ENCODE data around the gene PTPRE.

DNA sequence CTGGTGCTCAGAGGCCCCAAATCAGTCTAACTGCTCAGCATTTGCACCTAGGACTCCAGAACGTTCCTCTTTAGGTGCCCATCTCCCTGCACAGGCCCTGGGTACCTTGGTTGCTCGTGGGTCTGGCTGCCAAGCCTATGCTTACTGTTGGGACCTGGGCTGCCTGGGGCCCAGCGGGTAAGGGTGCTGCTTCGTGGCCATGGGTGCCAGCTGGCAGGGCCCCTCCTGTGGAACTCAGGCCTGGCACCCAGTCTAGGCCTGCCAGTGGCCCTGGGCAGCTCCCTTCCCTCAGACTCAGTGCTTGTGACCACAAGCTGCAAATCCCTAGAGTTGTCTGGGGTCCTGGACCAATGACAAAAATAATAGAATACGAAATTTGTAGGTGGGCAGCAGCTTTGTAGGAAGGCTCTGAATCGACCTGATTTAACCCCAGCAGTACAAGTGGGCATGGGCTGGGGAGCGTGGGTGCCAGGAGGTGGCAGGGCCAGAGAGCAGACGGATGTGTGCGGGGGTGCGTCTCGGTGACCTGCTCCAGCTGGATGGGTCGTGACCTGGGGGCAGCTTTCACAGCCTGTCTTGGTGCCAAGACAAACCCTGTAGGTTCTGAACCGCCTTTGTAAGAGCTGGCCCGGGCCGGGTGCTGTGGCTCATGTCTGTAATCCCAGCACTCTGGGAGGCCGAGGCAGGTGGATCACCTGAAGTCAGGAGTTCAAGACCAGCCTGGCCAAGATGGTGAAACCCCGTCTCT lies 149.6 kb downstream of the PTPRE start:
- TF ChIP-seq, protein P1, sequence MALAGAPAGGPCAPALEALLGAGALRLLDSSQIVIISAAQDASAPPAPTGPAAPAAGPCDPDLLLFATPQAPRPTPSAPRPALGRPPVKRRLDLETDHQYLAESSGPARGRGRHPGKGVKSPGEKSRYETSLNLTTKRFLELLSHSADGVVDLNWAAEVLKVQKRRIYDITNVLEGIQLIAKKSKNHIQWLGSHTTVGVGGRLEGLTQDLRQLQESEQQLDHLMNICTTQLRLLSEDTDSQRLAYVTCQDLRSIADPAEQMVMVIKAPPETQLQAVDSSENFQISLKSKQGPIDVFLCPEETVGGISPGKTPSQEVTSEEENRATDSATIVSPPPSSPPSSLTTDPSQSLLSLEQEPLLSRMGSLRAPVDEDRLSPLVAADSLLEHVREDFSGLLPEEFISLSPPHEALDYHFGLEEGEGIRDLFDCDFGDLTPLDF (CRISPR knock-in tag; IDR thresholded peaks at IDR 0.05) = no peak
- TF ChIP-seq, protein P2, sequence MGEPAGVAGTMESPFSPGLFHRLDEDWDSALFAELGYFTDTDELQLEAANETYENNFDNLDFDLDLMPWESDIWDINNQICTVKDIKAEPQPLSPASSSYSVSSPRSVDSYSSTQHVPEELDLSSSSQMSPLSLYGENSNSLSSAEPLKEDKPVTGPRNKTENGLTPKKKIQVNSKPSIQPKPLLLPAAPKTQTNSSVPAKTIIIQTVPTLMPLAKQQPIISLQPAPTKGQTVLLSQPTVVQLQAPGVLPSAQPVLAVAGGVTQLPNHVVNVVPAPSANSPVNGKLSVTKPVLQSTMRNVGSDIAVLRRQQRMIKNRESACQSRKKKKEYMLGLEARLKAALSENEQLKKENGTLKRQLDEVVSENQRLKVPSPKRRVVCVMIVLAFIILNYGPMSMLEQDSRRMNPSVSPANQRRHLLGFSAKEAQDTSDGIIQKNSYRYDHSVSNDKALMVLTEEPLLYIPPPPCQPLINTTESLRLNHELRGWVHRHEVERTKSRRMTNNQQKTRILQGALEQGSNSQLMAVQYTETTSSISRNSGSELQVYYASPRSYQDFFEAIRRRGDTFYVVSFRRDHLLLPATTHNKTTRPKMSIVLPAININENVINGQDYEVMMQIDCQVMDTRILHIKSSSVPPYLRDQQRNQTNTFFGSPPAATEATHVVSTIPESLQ (CRISPR knock-in tag; IDR thresholded peaks at IDR 0.05) = no peak
- TF ChIP-seq, protein P3, sequence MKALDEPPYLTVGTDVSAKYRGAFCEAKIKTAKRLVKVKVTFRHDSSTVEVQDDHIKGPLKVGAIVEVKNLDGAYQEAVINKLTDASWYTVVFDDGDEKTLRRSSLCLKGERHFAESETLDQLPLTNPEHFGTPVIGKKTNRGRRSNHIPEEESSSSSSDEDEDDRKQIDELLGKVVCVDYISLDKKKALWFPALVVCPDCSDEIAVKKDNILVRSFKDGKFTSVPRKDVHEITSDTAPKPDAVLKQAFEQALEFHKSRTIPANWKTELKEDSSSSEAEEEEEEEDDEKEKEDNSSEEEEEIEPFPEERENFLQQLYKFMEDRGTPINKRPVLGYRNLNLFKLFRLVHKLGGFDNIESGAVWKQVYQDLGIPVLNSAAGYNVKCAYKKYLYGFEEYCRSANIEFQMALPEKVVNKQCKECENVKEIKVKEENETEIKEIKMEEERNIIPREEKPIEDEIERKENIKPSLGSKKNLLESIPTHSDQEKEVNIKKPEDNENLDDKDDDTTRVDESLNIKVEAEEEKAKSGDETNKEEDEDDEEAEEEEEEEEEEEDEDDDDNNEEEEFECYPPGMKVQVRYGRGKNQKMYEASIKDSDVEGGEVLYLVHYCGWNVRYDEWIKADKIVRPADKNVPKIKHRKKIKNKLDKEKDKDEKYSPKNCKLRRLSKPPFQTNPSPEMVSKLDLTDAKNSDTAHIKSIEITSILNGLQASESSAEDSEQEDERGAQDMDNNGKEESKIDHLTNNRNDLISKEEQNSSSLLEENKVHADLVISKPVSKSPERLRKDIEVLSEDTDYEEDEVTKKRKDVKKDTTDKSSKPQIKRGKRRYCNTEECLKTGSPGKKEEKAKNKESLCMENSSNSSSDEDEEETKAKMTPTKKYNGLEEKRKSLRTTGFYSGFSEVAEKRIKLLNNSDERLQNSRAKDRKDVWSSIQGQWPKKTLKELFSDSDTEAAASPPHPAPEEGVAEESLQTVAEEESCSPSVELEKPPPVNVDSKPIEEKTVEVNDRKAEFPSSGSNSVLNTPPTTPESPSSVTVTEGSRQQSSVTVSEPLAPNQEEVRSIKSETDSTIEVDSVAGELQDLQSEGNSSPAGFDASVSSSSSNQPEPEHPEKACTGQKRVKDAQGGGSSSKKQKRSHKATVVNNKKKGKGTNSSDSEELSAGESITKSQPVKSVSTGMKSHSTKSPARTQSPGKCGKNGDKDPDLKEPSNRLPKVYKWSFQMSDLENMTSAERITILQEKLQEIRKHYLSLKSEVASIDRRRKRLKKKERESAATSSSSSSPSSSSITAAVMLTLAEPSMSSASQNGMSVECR (CRISPR knock-in tag; IDR thresholded peaks at IDR 0.05; ENCODE audit: borderline replicate concordance) = no peak
- TF ChIP-seq, protein P4, sequence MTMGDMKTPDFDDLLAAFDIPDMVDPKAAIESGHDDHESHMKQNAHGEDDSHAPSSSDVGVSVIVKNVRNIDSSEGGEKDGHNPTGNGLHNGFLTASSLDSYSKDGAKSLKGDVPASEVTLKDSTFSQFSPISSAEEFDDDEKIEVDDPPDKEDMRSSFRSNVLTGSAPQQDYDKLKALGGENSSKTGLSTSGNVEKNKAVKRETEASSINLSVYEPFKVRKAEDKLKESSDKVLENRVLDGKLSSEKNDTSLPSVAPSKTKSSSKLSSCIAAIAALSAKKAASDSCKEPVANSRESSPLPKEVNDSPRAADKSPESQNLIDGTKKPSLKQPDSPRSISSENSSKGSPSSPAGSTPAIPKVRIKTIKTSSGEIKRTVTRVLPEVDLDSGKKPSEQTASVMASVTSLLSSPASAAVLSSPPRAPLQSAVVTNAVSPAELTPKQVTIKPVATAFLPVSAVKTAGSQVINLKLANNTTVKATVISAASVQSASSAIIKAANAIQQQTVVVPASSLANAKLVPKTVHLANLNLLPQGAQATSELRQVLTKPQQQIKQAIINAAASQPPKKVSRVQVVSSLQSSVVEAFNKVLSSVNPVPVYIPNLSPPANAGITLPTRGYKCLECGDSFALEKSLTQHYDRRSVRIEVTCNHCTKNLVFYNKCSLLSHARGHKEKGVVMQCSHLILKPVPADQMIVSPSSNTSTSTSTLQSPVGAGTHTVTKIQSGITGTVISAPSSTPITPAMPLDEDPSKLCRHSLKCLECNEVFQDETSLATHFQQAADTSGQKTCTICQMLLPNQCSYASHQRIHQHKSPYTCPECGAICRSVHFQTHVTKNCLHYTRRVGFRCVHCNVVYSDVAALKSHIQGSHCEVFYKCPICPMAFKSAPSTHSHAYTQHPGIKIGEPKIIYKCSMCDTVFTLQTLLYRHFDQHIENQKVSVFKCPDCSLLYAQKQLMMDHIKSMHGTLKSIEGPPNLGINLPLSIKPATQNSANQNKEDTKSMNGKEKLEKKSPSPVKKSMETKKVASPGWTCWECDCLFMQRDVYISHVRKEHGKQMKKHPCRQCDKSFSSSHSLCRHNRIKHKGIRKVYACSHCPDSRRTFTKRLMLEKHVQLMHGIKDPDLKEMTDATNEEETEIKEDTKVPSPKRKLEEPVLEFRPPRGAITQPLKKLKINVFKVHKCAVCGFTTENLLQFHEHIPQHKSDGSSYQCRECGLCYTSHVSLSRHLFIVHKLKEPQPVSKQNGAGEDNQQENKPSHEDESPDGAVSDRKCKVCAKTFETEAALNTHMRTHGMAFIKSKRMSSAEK (CRISPR knock-in tag; IDR thresholded peaks at IDR 0.05; ENCODE audit: borderline replicate concordance) = no peak
- TF ChIP-seq ESRRA (CRISPR knock-in tag; IDR thresholded peaks at IDR 0.05; ENCODE audit: borderline replicate concordance) (no peak), IRF2 (CRISPR knock-in tag; IDR thresholded peaks at IDR 0.05; ENCODE audit: borderline replicate concordance, low read depth) (no peak), ATF1 (CRISPR knock-in tag; IDR thresholded peaks at IDR 0.05) (no peak)
